H1 (cell line): Measurements from ENCODE around the gene ADAMTS6. TPM values are rescaled to one million over a fixed set of nuclear protein-coding genes. Genes with fewer than 3 reads are reported as not detected.

ENCODE experiments used
- BCL11A ChIP-seq, 2 experiments: IDR thresholded peaks; one replicate each; pipeline ENCODE4 v1.6.1; 2011; ENCODE audit warnings: low read depth in 2 of 2, low read length in 2 of 2, mild to moderate bottlenecking in 2 of 2
- RAD21 ChIP-seq, 2 experiments: IDR thresholded peaks in 1 of 2; conservative IDR thresholded peaks in 1 of 2; 2 replicates each; pipeline ENCODE4 v1.6.1; 2011; ENCODE audit warnings: low read depth in 2 of 2, low read length in 2 of 2, improper control_type of control experiment in 1 of 2, inconsistent platforms in 1 of 2, mild to moderate bottlenecking in 1 of 2, moderate library complexity in 1 of 2
- polyA plus RNA-seq, 7 experiments: library from polyadenylated mRNA; depleted of rRNA in 3 of 7; stranded (reverse) in 5 of 7; unstranded in 2 of 7; fragments of >200 nt in 5 of 7; fragments of 200-250 nt in 2 of 7; gene quantifications; 1 replicate in 5 of 7; 2 replicates in 1 of 7; 4 replicates in 1 of 7; pipeline versions ENCODE4 v1.2.1 to v1.2.3, GENCODE V29; 2011 to 2013; ENCODE audit warnings: missing spikeins in 2 of 7, mixed read lengths in 2 of 7
- total RNA-seq: library from RNA; stranded (reverse); fragmentation: NEBNext Ultra II Directional; extraction: Animal tissue kit (Norgen Biotek cat#: 25700); gene quantifications from 2 replicates; pipeline ENCODE4 v1.2.1, GENCODE V29; 2021

The ADAMTS6 gene
- total and polyA plus RNA-seq, 2 of the 8 experiments (the other 6 are each of a cell fraction or from before 2014, with no cell fraction given), result 0.74 to 2.4 TPM

DNA sequence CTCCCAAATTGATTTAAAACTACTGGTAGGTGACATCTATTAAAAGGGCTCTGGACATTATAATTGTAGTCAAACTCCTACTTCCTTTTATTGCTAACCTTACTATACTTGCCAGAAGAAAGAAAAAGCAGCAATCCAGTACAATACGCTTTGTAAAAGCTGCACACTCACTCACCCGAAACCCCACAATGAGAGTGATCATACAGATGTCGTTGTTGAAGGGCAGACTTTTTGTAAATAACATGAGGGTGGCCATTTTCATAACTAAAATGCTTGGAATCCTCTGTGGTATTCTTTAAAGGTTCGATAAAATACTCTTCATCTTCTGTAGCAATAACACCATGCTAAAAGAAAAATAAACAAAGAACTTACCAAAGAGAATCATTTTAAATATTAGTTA, 21.7 kb downstream of the ADAMTS6 start (continued):
- TF ChIP-seq BCL11A (IDR thresholded peaks at IDR 0.05; ENCODE audit: low read depth in 2 of 2, low read length in 2 of 2) (no peak), RAD21 (IDR thresholded peaks at IDR 0.05 in 1 of 2, conservative IDR thresholded peaks at IDR 0.05 in 1 of 2; ENCODE audit: low read depth in 2 of 2, low read length in 2 of 2) (no peak)
